ENCODE data around the gene SGO2.

Gene SGO2

GRCh38 chr2:200592406-200593075 is 66.5 kb downstream of the SGO2 start:
- no peak overlapping the region for H3K27ac ChIP-seq
- no peak for TF ChIP-seq ZFX (IDR thresholded peaks at IDR 0.05)
- TF ChIP-seq, protein P1, sequence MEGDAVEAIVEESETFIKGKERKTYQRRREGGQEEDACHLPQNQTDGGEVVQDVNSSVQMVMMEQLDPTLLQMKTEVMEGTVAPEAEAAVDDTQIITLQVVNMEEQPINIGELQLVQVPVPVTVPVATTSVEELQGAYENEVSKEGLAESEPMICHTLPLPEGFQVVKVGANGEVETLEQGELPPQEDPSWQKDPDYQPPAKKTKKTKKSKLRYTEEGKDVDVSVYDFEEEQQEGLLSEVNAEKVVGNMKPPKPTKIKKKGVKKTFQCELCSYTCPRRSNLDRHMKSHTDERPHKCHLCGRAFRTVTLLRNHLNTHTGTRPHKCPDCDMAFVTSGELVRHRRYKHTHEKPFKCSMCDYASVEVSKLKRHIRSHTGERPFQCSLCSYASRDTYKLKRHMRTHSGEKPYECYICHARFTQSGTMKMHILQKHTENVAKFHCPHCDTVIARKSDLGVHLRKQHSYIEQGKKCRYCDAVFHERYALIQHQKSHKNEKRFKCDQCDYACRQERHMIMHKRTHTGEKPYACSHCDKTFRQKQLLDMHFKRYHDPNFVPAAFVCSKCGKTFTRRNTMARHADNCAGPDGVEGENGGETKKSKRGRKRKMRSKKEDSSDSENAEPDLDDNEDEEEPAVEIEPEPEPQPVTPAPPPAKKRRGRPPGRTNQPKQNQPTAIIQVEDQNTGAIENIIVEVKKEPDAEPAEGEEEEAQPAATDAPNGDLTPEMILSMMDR (conservative IDR thresholded peaks at IDR 0.05) = no peak

- no peak overlapping the region for H3K27ac ChIP-seq
- TF ChIP-seq, protein P1 (conservative IDR thresholded peaks at IDR 0.05) = no peak
- no peak for TF ChIP-seq ZFX (IDR thresholded peaks at IDR 0.05)
Measured at GRCh38 chr2:200593905-200594304, 67.9 kb downstream of the SGO2 start.

DNA sequence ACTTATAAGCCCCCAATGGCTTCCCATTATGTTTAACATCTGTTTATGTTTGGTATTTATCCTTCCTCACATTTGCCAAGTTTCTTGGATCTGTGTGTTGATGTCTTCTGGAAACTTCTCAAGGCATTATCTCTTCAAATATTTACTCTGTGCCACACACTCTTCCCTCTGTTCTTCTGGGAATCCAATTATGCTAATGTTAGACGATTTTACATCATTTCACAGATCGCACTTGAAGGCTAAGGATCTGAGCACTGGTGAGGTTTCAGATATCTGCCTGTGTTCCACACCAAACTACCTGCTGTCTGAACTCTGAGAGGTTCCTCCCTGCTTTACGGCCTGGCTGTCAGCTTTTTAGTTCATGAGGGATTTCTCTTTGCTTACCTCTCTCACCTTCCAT is 69.9 kb downstream of the SGO2 start:
- TF ChIP-seq ZFX (IDR thresholded peaks at IDR 0.05) = no peak
- TF ChIP-seq, protein P1 (conservative IDR thresholded peaks at IDR 0.05) = no peak
- no peak overlapping the region for H3K27ac ChIP-seq

GRCh38 chr2:200596774-200597570 is 71.0 kb downstream of the SGO2 start:
- no peak for TF ChIP-seq ZFX (IDR thresholded peaks at IDR 0.05)
- TF ChIP-seq, protein P1 (conservative IDR thresholded peaks at IDR 0.05) = no peak
- H3K27ac ChIP-seq = no peak overlapping the region

DNA sequence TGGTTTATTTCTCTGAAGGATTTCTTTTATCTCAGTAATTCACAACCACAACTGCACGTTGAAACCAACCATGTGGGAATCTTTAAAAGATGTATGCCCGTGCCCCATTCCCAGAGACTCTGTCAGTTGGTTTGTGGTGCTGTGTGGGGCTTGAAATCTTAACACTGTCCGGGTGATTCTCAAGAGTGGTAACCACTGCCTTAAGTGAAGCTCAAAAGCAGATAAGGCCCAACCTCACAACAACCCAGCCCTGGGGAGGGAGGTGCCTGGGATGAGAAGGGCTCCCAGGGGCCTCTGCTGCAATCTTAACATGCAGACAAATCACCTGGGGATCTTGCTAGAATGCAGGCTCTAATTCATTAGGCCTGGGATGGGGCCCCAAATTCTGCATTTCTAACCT is 73.2 kb downstream of the SGO2 start:
- TF ChIP-seq ZFX (IDR thresholded peaks at IDR 0.05) = no peak
- TF ChIP-seq, protein P1 (conservative IDR thresholded peaks at IDR 0.05) = no peak
- H3K27ac ChIP-seq = no peak overlapping the region

GRCh38 chr2:200600549-200601225 is 74.7 kb downstream of the SGO2 start:
- no peak overlapping the region; the same call in 1 of the 2 replicates for H3K27ac ChIP-seq
- TF ChIP-seq, protein P1 (conservative IDR thresholded peaks at IDR 0.05) = no peak
- no peak for TF ChIP-seq ZFX (IDR thresholded peaks at IDR 0.05)

DNA sequence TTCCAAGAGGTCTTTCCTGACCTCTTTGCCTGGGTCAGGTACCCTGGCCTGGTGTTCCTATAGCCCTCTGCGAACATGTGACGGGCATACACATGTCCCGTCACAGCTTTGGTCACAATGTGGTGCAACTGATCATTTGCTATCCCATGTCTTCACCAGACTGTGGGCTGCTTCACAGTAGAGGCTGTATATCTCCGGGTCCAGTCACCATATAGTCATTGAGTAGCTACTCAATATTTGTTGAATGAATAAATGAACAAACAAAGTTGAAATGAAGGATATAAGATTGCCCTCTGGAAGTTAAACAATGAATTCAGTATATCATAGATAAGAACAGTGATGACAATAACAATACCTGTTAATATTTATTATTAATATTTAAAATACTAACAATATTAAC is 76.6 kb downstream of the SGO2 start:
- no peak overlapping the region for H3K27ac ChIP-seq
- TF ChIP-seq ZFX (IDR thresholded peaks at IDR 0.05) = no peak
- TF ChIP-seq, protein P1 (conservative IDR thresholded peaks at IDR 0.05) = no peak
